Right renal pelvis (tissue), 4 donors: Measurements from ENCODE around the gene APOL6. TPM values are rescaled to one million over a fixed set of nuclear protein-coding genes. Genes with fewer than 3 reads are reported as not detected.
"Not testable (repeated sequence)": the region's sequence is repeated elsewhere in the genome, so short reads cannot be mapped to it uniquely, and the experiment has no call there.

Source experiments
- DNase-seq, 4 donors: peaks; one replicate each; pipeline ENCODE4 v3.0.0-alpha.2; 2013; ENCODE audit warnings: low read depth in 4 of 4, low spot score in 3 of 4, missing footprints in 1 of 4
- polyA plus RNA-seq, 4 donors: library from polyadenylated mRNA; unstranded; fragments of 120-200 nt; gene quantifications; one replicate each; pipeline ENCODE4 v1.2.1, GENCODE V29; 2013; ENCODE audit not compliant: insufficient read length in 4 of 4

APOL6 gene
- polyA plus RNA-seq, 4 donors: 2.9 to 5.3 (median 4.5) TPM

GRCh38 chr22:35617137-35617755 is 31.0 kb upstream of the APOL6 start, which contains the start of gene MB:
MB (minus strand) TSS chr22:35617329; CDS start chr22:35617257, 72 bp downstream.
- no peak for DNase-seq

- DNase-seq: no peak
Measured at GRCh38 chr22:35618427-35619223, 29.6 kb upstream of the APOL6 start.

- DNase-seq: no peak
Measured at GRCh38 chr22:35619336-35620094, 28.7 kb upstream of the APOL6 start.

- DNase-seq: no peak
Measured at GRCh38 chr22:35620624-35621251, 27.5 kb upstream of the APOL6 start.

GRCh38 chr22:35621451-35621850 is 26.8 kb upstream of the APOL6 start:
- DNase-seq: no peak

GRCh38 chr22:35622191-35622913 is 25.9 kb upstream of the APOL6 start:
- no peak for DNase-seq

GRCh38 chr22:35623885-35624284 is 24.4 kb upstream of the APOL6 start:
- DNase-seq: not testable (repeated sequence)

- DNase-seq: no peak
Measured at GRCh38 chr22:35624547-35624946, 23.7 kb upstream of the APOL6 start.

- DNase-seq: no peak
Measured at GRCh38 chr22:35625763-35626432, 22.3 kb upstream of the APOL6 start.

GRCh38 chr22:35627267-35628041 is 20.8 kb upstream of the APOL6 start:
- peak in 2 of 4 donors; percentile 63 to 78 for DNase-seq

- DNase-seq: no peak
Measured at GRCh38 chr22:35628732-35629131, 19.5 kb upstream of the APOL6 start.

- no peak for DNase-seq
Measured at GRCh38 chr22:35629406-35630216, 18.6 kb upstream of the APOL6 start.

- DNase-seq: no peak
Measured at GRCh38 chr22:35630387-35630793, 17.9 kb upstream of the APOL6 start.

- no peak for DNase-seq
Measured at GRCh38 chr22:35630891-35631290, 17.4 kb upstream of the APOL6 start.

- DNase-seq: no peak
Measured at GRCh38 chr22:35631597-35631996, 16.6 kb upstream of the APOL6 start.

GRCh38 chr22:35632935-35633334 is 15.3 kb upstream of the APOL6 start:
- no peak for DNase-seq

GRCh38 chr22:35633520-35633919 is 14.7 kb upstream of the APOL6 start:
- DNase-seq: no peak

- no peak for DNase-seq
Measured at GRCh38 chr22:35634015-35634414, 14.2 kb upstream of the APOL6 start.
